NCI-H2196 treated with DMSO at 0.1 percent for 48 hours (cell line): Measurements from ENCODE around the gene ZNF620.
A peak's percentile ranks its signal among the peaks of the same experiment; 100 is the strongest.
"Not testable (repeated sequence)": the region's sequence is repeated elsewhere in the genome, so short reads cannot be mapped to it uniquely, and the experiment has no call there.

Source experiments
- DNase-seq: peaks from one replicate; lab custom pipeline; 2025; ENCODE audit not compliant: unreplicated experiment; lab: John Stamatoyannopoulos, UW

ZNF620 gene

GRCh38 chr3:40499952-40500351, 5.9 kb upstream of the ZNF620 start:
- no peak for DNase-seq

- no peak for DNase-seq
Measured at GRCh38 chr3:40502034-40502433, 3.8 kb upstream of the ZNF620 start.

GRCh38 chr3:40504636-40505430, 1.0 kb upstream of the ZNF620 start:
- DNase-seq = no peak

GRCh38 chr3:40511031-40511718, 5.3 kb downstream of the ZNF620 start:
- no peak for DNase-seq

GRCh38 chr3:40516201-40516600, 10.4 kb downstream of the ZNF620 start:
- DNase-seq = no peak

- no peak for DNase-seq
Measured at GRCh38 chr3:40518067-40518466, 12.2 kb downstream of the ZNF620 start.

- no peak for DNase-seq
Measured at GRCh38 chr3:40518848-40519247, 13.0 kb downstream of the ZNF620 start.

GRCh38 chr3:40521254-40521653, 15.4 kb downstream of the ZNF620 start:
- DNase-seq = no peak

GRCh38 chr3:40523781-40524180, 17.9 kb downstream of the ZNF620 start:
- no peak for DNase-seq

- no peak for DNase-seq
Measured at GRCh38 chr3:40524222-40524567, 18.4 kb downstream of the ZNF620 start.

GRCh38 chr3:40524568-40525285, 18.9 kb downstream of the ZNF620 start, which contains the start of gene ZNF621:
TSS of gene ZNF621 (plus strand) at chr3:40524960. CDS start at chr3:40525841, 881 bp downstream.
- peak; percentile 55 for DNase-seq

- no peak for DNase-seq
Measured at GRCh38 chr3:40528426-40528825, 22.6 kb downstream of the ZNF620 start.

GRCh38 chr3:40532252-40532651, 26.4 kb downstream of the ZNF620 start:
- DNase-seq = no peak

GRCh38 chr3:40534283-40534682, 28.4 kb downstream of the ZNF620 start:
- no peak for DNase-seq

- no peak for DNase-seq
Measured at GRCh38 chr3:40546816-40547215, 41.0 kb downstream of the ZNF620 start.

- DNase-seq = no peak
Measured at GRCh38 chr3:40550167-40550566, 44.3 kb downstream of the ZNF620 start.

GRCh38 chr3:40557575-40558161, 51.8 kb downstream of the ZNF620 start:
- no peak for DNase-seq

- DNase-seq = not testable (repeated sequence)
Measured at GRCh38 chr3:40562482-40562881, 56.6 kb downstream of the ZNF620 start.

GRCh38 chr3:40565629-40566028, 59.8 kb downstream of the ZNF620 start:
- DNase-seq = not testable (repeated sequence)

GRCh38 chr3:40566694-40567093, 60.9 kb downstream of the ZNF620 start:
- DNase-seq = no peak
